Activated CD8-positive, alpha-beta memory T cell treated with anti-CD3 and anti-CD28 coated beads, Interleukin-2, amount 10 ng/mL, durations not matched to agents 7 days and 5 days (primary cell): ENCODE measurements around the gene RADIL. TPM values are rescaled to one million over a fixed set of nuclear protein-coding genes. Genes with fewer than 3 reads are reported as not detected.
A peak's percentile ranks its signal among the peaks of the same experiment; 100 is the strongest.

Experiments
- ATAC-seq: fragments of 150-1000 bp; cut with Tn5 transposase; one replicate; pipeline ENCODE4 v1.10.0; 2021; ENCODE audit warnings: moderate library complexity
- CTCF ChIA-PET: fragments of 350-600 bp; sonication (Branson Sonifier 250); formaldehyde crosslinking; loops from one replicate; lab custom pipeline; 2021; ENCODE audit warnings: antibody characterized with exemption; lab: Charles Lee
- DNase-seq: peaks from one replicate; pipeline ENCODE4 v3.0.0-alpha.2; 2020
- H3K27ac Mint-ChIP-seq: one replicate; pipeline ENCODE4 v1.8.0; 2021; ENCODE audit warnings: mild to moderate bottlenecking, mixed read lengths
- H3K27me3 Mint-ChIP-seq: one replicate; pipeline ENCODE4 v1.8.0; 2021; ENCODE audit warnings: mixed read lengths
- H3K36me3 Mint-ChIP-seq: one replicate; pipeline ENCODE4 v1.8.0; 2021; ENCODE audit warnings: mild to moderate bottlenecking, mixed read lengths
- H3K4me1 Mint-ChIP-seq: one replicate; pipeline ENCODE4 v1.8.0; 2021; ENCODE audit warnings: mixed read lengths
- H3K4me3 Mint-ChIP-seq: one replicate; pipeline ENCODE4 v1.8.0; 2021; ENCODE audit warnings: mild to moderate bottlenecking, moderate library complexity, mixed read lengths
- H3K9me3 Mint-ChIP-seq: one replicate; pipeline ENCODE4 v1.8.0; 2022; ENCODE audit warnings: low read depth, mixed read lengths
- total RNA-seq, 2 experiments: library from RNA; stranded (reverse); gene quantifications; one replicate each; pipeline ENCODE4 v1.2.3, GENCODE V29; 2021

RADIL gene
- total RNA-seq, 2 experiments from 2014 or later: 0.12 TPM; not detected in 1

DNA sequence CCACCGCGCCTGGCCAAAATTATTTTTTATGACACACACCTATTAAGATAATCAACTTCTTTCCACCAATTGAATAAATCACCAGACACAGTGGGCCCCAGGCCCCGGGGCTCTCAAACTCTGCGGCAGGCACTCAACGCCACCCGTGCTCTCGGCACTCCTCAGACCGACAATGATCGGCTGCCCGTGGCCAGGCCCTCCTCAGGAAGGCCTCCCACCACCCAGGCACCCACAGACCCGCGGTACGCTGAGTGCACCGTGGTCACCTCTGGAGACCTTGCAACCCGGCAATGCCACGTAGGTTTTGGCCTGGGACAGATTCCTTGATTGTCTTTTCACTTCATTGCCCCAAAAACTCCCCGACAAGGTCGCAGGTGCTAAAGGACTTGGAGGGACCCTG lies 6.9 kb downstream of the RADIL start:
- H3K4me3 Mint-ChIP-seq: no peak overlapping the region
- H3K4me1 Mint-ChIP-seq: peaks cover 10% of the 10 kb centered on the region
- H3K27me3 Mint-ChIP-seq: peaks cover 13% of the 10 kb centered on the region
- H3K9me3 Mint-ChIP-seq: no peaks in the 10 kb centered on the region
- CTCF ChIA-PET: no interaction called here
- DNase-seq (no peak), ATAC-seq (no peak)
- no peaks in the 10 kb centered on the region for H3K36me3 Mint-ChIP-seq
- H3K27ac Mint-ChIP-seq: no peak overlapping the region

GRCh38 chr7:4875391-4875790 lies 8.1 kb downstream of the RADIL start:
- Mint-ChIP-seq H3K4me3 (no peak overlapping the region), H3K9me3 (no peaks in the 10 kb centered on the region), H3K4me1 (peaks cover 19% of the 10 kb centered on the region), H3K27me3 (peaks cover 19% of the 10 kb centered on the region), H3K36me3 (no peaks in the 10 kb centered on the region), H3K27ac (no peak overlapping the region)
- DNase-seq (no peak), ATAC-seq (no peak)
- CTCF ChIA-PET: no interaction called here

GRCh38 chr7:4873071-4873944 lies 10.2 kb downstream of the RADIL start:
- no peaks in the 10 kb centered on the region for H3K9me3 Mint-ChIP-seq

GRCh38 chr7:4871930-4872675 lies 11.4 kb downstream of the RADIL start:
- no peak overlapping the region for H3K27ac Mint-ChIP-seq
- no peak for DNase-seq
- H3K9me3 Mint-ChIP-seq: no peaks in the 10 kb centered on the region
- H3K36me3 Mint-ChIP-seq: no peaks in the 10 kb centered on the region
- no peak overlapping the region for H3K4me3 Mint-ChIP-seq
- CTCF ChIA-PET: interaction anchor here (1.1 kb wide), 1 partner anchor 11 kb away, joined by 5 read pairs; the partner anchor contains the start of gene RADIL
- peaks cover 21% of the 10 kb centered on the region for H3K4me1 Mint-ChIP-seq
- ATAC-seq: no peak
- peaks cover 27% of the 10 kb centered on the region for H3K27me3 Mint-ChIP-seq

More at GRCh38 chr7:4873071-4873944, 10.2 kb downstream of the RADIL start:
- Mint-ChIP-seq H3K36me3 (no peaks in the 10 kb centered on the region), H3K4me1 (peaks cover 21% of the 10 kb centered on the region), H3K27me3 (peaks cover 27% of the 10 kb centered on the region), H3K4me3 (no peak overlapping the region), H3K27ac (no peak overlapping the region)
- CTCF ChIA-PET: interaction anchor here (1.1 kb wide), 2 partner anchors 10 kb away, joined by 3 to 5 read pairs; partner anchors contain the start of gene RADIL
- ATAC-seq (no peak), DNase-seq (no peak)

GRCh38 chr7:4871056-4871680 lies 12.3 kb downstream of the RADIL start:
- no peak overlapping the region for H3K4me3 Mint-ChIP-seq
- peaks cover 27% of the 10 kb centered on the region for H3K27me3 Mint-ChIP-seq
- peaks cover 21% of the 10 kb centered on the region for H3K4me1 Mint-ChIP-seq
- no peak overlapping the region for H3K27ac Mint-ChIP-seq
- CTCF ChIA-PET: interaction anchor here (1.4 kb wide), 1 partner anchor 11 kb away, joined by 6 read pairs; no protein-coding TSS in a partner anchor
- no peaks in the 10 kb centered on the region for H3K36me3 Mint-ChIP-seq
- ATAC-seq: peak; percentile 63
- DNase-seq: peak; percentile 45
- no peaks in the 10 kb centered on the region for H3K9me3 Mint-ChIP-seq

- Mint-ChIP-seq H3K9me3 (no peaks in the 10 kb centered on the region), H3K36me3 (no peaks in the 10 kb centered on the region), H3K4me3 (no peak overlapping the region), H3K27ac (no peak overlapping the region), H3K4me1 (peaks cover 21% of the 10 kb centered on the region), H3K27me3 (peaks cover 46% of the 10 kb centered on the region)
- ATAC-seq: no peak
- no peak for DNase-seq
- CTCF ChIA-PET: no interaction called here
These were observed 15.0 kb downstream of the RADIL start for GRCh38 chr7:4868493-4868892.

- Mint-ChIP-seq H3K4me1 (peaks cover 12% of the 10 kb centered on the region), H3K9me3 (peaks cover 3% of the 10 kb centered on the region), H3K36me3 (peaks cover 2% of the 10 kb centered on the region), H3K27me3 (peaks cover 53% of the 10 kb centered on the region), H3K4me3 (no peak overlapping the region), H3K27ac (no peak overlapping the region)
- ATAC-seq (no peak), DNase-seq (no peak)
- CTCF ChIA-PET: interaction anchor here (1.0 kb wide), 1 partner anchor 240 kb away, joined by 3 read pairs; no protein-coding TSS in a partner anchor
These were observed 16.7 kb downstream of the RADIL start for GRCh38 chr7:4866528-4867496.

DNA sequence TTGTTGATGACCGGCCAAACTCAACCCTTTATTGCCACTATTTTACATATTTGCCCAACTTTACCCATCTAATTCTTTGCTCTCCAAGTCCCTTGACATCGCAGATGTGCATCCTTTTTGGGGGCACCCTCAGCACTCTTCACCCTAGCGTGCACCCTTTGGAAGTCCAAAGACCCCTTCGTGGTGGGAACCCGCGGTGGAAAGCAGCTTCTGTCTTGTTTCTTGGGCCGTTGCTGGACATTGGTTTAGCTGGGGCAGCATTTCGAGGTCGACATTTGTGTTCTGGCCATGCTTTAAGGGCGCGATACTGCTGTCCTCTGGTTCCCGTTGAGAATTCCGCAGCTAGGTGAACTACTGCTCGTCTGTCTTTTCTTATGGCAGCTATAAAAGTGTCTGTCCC lies 21.4 kb downstream of the RADIL start:
- CTCF ChIA-PET: interaction anchor here (1.0 to 1.6 kb wide), 2 partner anchors 13 to 32 kb away, joined by 3 to 4 read pairs; no protein-coding TSS in a partner anchor
- Mint-ChIP-seq H3K27me3 (peaks cover 73% of the 10 kb centered on the region), H3K4me1 (no peaks in the 10 kb centered on the region), H3K36me3 (peaks cover 2% of the 10 kb centered on the region), H3K27ac (no peak overlapping the region), H3K4me3 (peak overlapping the region; percentile 27), H3K9me3 (peaks cover 3% of the 10 kb centered on the region)
- DNase-seq (no peak), ATAC-seq (no peak)

GRCh38 chr7:4861673-4862072 lies 21.8 kb downstream of the RADIL start, which contains the start of gene PAPOLB:
PAPOLB (minus strand) TSS chr7:4862030; CDS start chr7:4861810, 220 bp downstream.
- H3K9me3 Mint-ChIP-seq: peaks cover 3% of the 10 kb centered on the region
- no peaks in the 10 kb centered on the region for H3K4me1 Mint-ChIP-seq
- peaks cover 76% of the 10 kb centered on the region for H3K27me3 Mint-ChIP-seq
- no peak within 1 kb of the TSS for H3K27ac Mint-ChIP-seq
- no peak for DNase-seq
- H3K36me3 Mint-ChIP-seq: peaks cover 2% of the 10 kb centered on the region
- CTCF ChIA-PET: interaction anchor here (1.0 kb wide), 1 partner anchor 12 kb away, joined by 3 read pairs; no protein-coding TSS in a partner anchor
- ATAC-seq: peak; percentile 33
- peak within 1 kb of the TSS; percentile 27 for H3K4me3 Mint-ChIP-seq

- ATAC-seq (no peak), DNase-seq (no peak)
- Mint-ChIP-seq H3K27me3 (peaks cover 79% of the 10 kb centered on the region), H3K36me3 (peaks cover 2% of the 10 kb centered on the region), H3K4me1 (no peaks in the 10 kb centered on the region), H3K27ac (no peak overlapping the region), H3K9me3 (peaks cover 3% of the 10 kb centered on the region), H3K4me3 (peak overlapping the region; percentile 27)
- CTCF ChIA-PET: no interaction called here
These were observed 22.3 kb downstream of the RADIL start for GRCh38 chr7:4861227-4861626.

- no peaks in the 10 kb centered on the region for H3K4me1 Mint-ChIP-seq
- ATAC-seq: no peak
- CTCF ChIA-PET: no interaction called here
- no peak overlapping the region for H3K27ac Mint-ChIP-seq
- no peaks in the 10 kb centered on the region for H3K9me3 Mint-ChIP-seq
- no peaks in the 10 kb centered on the region for H3K36me3 Mint-ChIP-seq
- H3K27me3 Mint-ChIP-seq: peaks cover 50% of the 10 kb centered on the region
- DNase-seq: no peak
- H3K4me3 Mint-ChIP-seq: no peak overlapping the region
These were observed 26.3 kb downstream of the RADIL start for GRCh38 chr7:4857189-4857588.
